Body of pancreas (tissue), 4 donors: ENCODE measurements around the gene MAP3K4. TPM values are rescaled to one million over a fixed set of nuclear protein-coding genes. Genes with fewer than 3 reads are reported as not detected.
"Not testable (repeated sequence)": the region's sequence is repeated elsewhere in the genome, so short reads cannot be mapped to it uniquely, and the experiment has no call there.

Experiments
- ATAC-seq: fragments of 150-250 bp; one replicate; pipeline ENCODE4 v1.9.1; 2016
- DNase-seq, 4 donors: peaks; one replicate each; pipeline ENCODE4 v3.0.0-alpha.2; 2019
- H3K27ac ChIP-seq, 4 donors: fragments of 200-600 bp; sonication (generic); 1 replicate in 3 of 4; 2 replicates in 1 of 4; pipeline versions ENCODE4 v1.5.1 to v1.6.1; 2016 to 2019; ENCODE audit warnings: mild to moderate bottlenecking in 1 of 4, mixed read lengths in 1 of 4, moderate library complexity in 1 of 4
- H3K27me3 ChIP-seq, 2 donors: fragments of 200-600 bp; sonication (generic); one replicate each; pipeline ENCODE4 v1.6.0; 2016; ENCODE audit warnings: mild to moderate bottlenecking in 1 of 2
- H3K36me3 ChIP-seq, 2 donors: fragments of 200-600 bp; sonication (generic); replicated peaks in 1 of 2; 2 replicates each; pipeline ENCODE4 v1.5.1; 2016; ENCODE audit warnings: low read depth in 2 of 2; ENCODE audit not compliant: insufficient read depth in 1 of 2
- H3K4me1 ChIP-seq: fragments of 200-600 bp; sonication (generic); one replicate; pipeline ENCODE4 v1.6.0; 2016
- H3K4me3 ChIP-seq, 2 donors: fragments of 200-600 bp; sonication (generic); 1 replicate in 1 of 2; 2 replicates in 1 of 2; pipeline ENCODE4 v1.5.1; 2016 to 2019
- H3K9me3 ChIP-seq, 3 donors: fragments of 200-600 bp; sonication (generic); 1 replicate in 2 of 3; 2 replicates in 1 of 3; pipeline ENCODE4 v1.5.1; 2016
- POLR2A ChIP-seq, 3 donors: fragments of 450-650 bp; IDR thresholded peaks; one replicate each; pipeline ENCODE4 v1.6.1; 2016; ENCODE audit warnings: antibody characterized with exemption in 3 of 3, mild to moderate bottlenecking in 2 of 3
- WGBS, 2 donors: methylation state at CpG; one replicate each; pipeline ENCODE4 v1.1.5; 2017; 5-methylcytosine and 5-hydroxymethylcytosine counted together
- intact Hi-C: fragments of 100-400 bp; cut with DNase I; formaldehyde crosslinking; loops from one replicate; pipeline ENCODE4 v1.15.1; 2023
- total RNA-seq, 2 donors: library from RNA; depleted of rRNA; stranded (reverse); fragments of >200 nt; gene quantifications; one replicate each; pipeline ENCODE4 v1.1.0, GENCODE V29; 2016
- TF ChIP-seq, protein P1 (sequence below), 7 experiments: fragments of 450-650 bp in 4 of 7; fragments of 200-600 bp in 3 of 7; sonication (generic) in 3 of 7; IDR thresholded peaks; one replicate each; pipeline ENCODE4 v1.5.1; 2016 to 2019; ENCODE audit warnings: antibody characterized with exemption in 7 of 7

The MAP3K4 gene
- total RNA-seq, 2 donors from 2014 or later, result 20.1 to 31.4 TPM

DNA sequence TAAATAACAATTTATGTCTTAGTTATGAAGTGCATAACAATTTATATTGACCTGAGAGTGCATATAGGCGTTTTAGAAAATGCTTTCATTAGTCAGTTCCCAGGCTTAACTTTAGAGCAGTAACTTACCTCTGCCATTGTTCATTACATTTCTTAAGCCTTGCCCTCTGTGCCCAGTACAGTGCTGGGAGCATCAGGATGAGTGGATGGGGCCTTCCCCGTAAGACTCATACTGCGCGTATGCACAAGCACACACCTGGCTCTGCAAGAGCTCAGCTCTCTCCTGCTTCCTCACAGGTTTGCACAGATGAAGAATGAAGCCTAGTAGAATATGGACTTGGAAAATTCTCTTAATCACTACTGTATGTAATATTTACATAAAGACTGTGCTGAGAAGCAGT lies 125.0 kb downstream of the MAP3K4 start:
- Histone ChIP-seq H3K27ac (no peak overlapping the region), H3K4me3 (no peak overlapping the region), H3K27me3 (no peaks in the 10 kb centered on the region), H3K36me3 (peaks cover 4 to 15% of the 10 kb centered on the region in 2 donors), H3K4me1 (no peaks in the 10 kb centered on the region), H3K9me3 (no peaks in the 10 kb centered on the region)
- WGBS, 2 donors, result 90 to 91% methylated on average over 4 of the region's 4 CpGs
- no peak for TF ChIP-seq POLR2A (IDR thresholded peaks at IDR 0.05)
- ATAC-seq (no peak), DNase-seq (no peak)
- intact Hi-C loops, result no loop called here

DNA sequence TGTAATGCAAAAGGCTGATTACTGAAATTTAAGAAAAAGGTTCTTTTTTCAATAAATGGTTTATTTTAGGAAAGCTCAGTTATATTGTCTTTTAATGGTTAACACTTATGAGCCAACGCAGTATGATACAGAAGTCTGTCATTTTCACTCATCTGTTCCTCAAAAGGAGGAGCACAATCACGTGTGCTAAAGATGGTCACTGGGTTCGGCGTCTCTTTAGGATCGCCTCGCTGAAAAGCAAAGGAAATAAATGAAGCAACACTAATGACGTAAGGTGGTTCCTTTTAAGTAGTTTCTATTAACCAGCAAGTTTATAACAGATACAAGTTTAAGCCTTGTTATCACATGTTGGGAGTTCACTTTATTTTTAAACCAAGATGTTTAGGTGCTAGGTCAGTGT lies 125.7 kb downstream of the MAP3K4 start:
- DNase-seq (peak in 1 of 4 donors; percentile 42), ATAC-seq (no peak)
- H3K36me3 ChIP-seq, result peaks cover 4 to 15% of the 10 kb centered on the region in 2 donors
- TF ChIP-seq, protein P1, sequence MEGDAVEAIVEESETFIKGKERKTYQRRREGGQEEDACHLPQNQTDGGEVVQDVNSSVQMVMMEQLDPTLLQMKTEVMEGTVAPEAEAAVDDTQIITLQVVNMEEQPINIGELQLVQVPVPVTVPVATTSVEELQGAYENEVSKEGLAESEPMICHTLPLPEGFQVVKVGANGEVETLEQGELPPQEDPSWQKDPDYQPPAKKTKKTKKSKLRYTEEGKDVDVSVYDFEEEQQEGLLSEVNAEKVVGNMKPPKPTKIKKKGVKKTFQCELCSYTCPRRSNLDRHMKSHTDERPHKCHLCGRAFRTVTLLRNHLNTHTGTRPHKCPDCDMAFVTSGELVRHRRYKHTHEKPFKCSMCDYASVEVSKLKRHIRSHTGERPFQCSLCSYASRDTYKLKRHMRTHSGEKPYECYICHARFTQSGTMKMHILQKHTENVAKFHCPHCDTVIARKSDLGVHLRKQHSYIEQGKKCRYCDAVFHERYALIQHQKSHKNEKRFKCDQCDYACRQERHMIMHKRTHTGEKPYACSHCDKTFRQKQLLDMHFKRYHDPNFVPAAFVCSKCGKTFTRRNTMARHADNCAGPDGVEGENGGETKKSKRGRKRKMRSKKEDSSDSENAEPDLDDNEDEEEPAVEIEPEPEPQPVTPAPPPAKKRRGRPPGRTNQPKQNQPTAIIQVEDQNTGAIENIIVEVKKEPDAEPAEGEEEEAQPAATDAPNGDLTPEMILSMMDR (IDR thresholded peaks at IDR 0.05), result no peak
- no peak for TF ChIP-seq POLR2A (IDR thresholded peaks at IDR 0.05)
- H3K27ac ChIP-seq, result no peak overlapping the region
- no peaks in the 10 kb centered on the region for H3K27me3 ChIP-seq
- H3K4me1 ChIP-seq, result no peaks in the 10 kb centered on the region
- intact Hi-C loops, result no loop called here
- H3K4me3 ChIP-seq, result no peak overlapping the region
- 82 to 87% methylated on average over 7 of the region's 7 CpGs for WGBS, 2 donors
- no peaks in the 10 kb centered on the region for H3K9me3 ChIP-seq

DNA sequence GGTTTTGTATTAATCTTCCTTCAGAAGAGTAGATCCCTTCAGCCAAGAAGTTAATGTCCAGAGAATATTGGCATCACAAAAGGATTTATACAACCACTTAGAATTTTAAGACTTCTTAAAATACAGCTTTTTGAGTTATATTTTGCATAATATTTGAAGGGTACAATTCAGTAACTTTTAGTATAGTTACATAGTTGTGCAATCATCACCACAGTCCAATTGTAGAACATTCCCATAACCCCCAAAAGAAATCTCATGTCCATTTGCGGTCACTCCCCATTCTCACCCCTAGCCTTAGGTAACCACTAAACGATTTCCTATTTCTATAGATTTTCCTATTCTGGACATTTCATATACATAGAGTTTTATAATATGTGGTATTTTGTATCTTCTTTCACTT lies 126.4 kb downstream of the MAP3K4 start:
- TF ChIP-seq, protein P1 (IDR thresholded peaks at IDR 0.05), result no peak
- DNase-seq (no peak), ATAC-seq (no peak)
- intact Hi-C loops, result no loop called here
- Histone ChIP-seq H3K4me3 (no peak overlapping the region), H3K27ac (no peak overlapping the region), H3K4me1 (no peaks in the 10 kb centered on the region), H3K36me3 (peaks cover 1 to 14% of the 10 kb centered on the region in 2 donors), H3K27me3 (no peaks in the 10 kb centered on the region), H3K9me3 (no peaks in the 10 kb centered on the region)
- WGBS, 2 donors, result 89 to 98% methylated on average over 2 of the region's 2 CpGs

DNA sequence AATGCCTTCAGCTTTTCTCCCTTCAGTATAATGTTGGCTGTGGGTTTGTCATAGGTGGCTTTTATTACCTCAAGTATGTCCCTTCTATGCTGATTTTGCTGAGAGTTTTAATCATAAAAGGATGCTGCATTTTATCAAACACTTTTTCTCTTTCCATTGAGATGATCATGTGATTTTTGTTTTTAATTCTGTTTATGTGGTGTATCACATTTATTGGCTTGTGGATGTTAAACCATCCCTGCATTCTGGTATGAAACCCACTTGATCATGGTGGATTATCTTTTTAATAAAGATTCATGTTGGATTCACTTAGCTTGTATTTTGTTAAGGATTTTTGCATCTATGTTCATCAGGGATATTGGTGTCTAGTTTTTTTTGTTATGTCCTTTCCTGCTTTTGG lies 131.8 kb downstream of the MAP3K4 start:
- H3K9me3 ChIP-seq, ATAC-seq, H3K4me3 ChIP-seq, H3K4me1 ChIP-seq, H3K27ac ChIP-seq, intact Hi-C loops, DNase-seq, H3K27me3 ChIP-seq, H3K36me3 ChIP-seq: not testable (repeated sequence)

DNA sequence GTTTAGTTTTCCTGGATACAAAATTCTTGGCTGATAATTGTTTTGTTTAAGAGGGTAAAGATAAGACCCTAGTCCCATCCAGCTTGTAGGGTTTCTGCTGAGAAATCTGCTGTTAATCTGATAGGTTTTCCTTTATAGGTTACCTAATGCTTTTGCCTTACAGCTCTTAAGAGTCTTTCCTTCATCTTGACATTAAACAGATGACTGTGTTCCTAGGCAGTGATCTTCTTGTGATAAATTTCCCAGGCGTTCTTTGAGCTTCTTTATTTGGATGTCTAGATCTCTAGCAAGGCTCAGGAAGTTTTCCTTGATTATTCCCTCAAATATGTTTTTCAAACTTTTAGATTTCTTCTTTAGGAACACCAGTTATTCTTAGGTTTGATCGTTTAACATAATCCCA lies 134.0 kb downstream of the MAP3K4 start:
- Histone ChIP-seq H3K9me3 (peaks cover 0 to 3% (median 0%) of the 10 kb centered on the region in 3 donors), H3K27me3 (no peaks in the 10 kb centered on the region), H3K4me3 (no peak overlapping the region), H3K36me3 (no peaks in the 10 kb centered on the region), H3K27ac (no peak overlapping the region), H3K4me1 (no peaks in the 10 kb centered on the region)
- WGBS, 2 donors, result 96 to 98% methylated on average over 2 of the region's 2 CpGs
- TF ChIP-seq POLR2A (IDR thresholded peaks at IDR 0.05), result no peak
- TF ChIP-seq, protein P1 (IDR thresholded peaks at IDR 0.05), result no peak
- intact Hi-C loops, result no loop called here
- ATAC-seq, result no peak
- DNase-seq, result no peak

DNA sequence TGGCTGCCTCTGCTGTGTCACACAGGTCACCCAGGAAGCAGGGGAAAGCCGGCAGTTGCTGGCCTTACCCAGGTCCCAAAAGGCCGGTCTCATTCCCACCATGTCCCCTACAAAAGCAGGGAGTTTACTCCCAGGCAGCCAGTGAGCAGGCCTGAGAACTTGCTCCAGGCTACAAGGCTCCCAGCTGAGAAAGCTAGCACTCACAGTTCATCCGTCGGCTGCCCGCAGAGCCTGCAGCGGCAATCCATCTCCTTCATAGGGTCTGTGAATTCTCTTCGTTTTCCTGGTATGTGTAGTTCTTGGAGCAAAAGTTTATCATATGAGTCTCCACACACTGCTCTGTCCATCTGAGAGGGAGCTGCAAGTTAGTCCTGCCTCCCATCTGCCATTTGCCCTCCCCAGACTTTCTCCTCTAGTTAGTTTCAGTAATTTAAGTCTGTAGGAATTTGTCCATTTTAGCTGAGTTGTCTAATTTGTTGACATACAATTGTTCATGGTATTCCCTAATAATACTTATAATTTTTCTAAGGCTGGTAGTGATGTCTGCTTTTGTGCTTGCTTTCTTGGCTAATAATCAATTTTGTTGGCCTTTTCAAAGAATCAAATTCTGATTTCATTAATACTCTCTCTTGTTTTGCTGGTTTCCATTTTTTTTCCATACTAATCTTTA lies 135.6 kb downstream of the MAP3K4 start:
- Histone ChIP-seq H3K27me3 (no peaks in the 10 kb centered on the region), H3K4me1 (no peaks in the 10 kb centered on the region), H3K27ac (no peak overlapping the region), H3K36me3 (no peaks in the 10 kb centered on the region), H3K4me3 (no peak overlapping the region), H3K9me3 (peaks cover 0 to 3% (median 0%) of the 10 kb centered on the region in 3 donors)
- TF ChIP-seq, protein P1 (IDR thresholded peaks at IDR 0.05), result no peak
- no peak for TF ChIP-seq POLR2A (IDR thresholded peaks at IDR 0.05)
- 96 to 100% methylated on average over 7 of the region's 7 CpGs for WGBS, 2 donors
- intact Hi-C loops, result no loop called here
- ATAC-seq, result no peak
- DNase-seq, result no peak
